ENCODE results near the gene GABRB2.

DNA sequence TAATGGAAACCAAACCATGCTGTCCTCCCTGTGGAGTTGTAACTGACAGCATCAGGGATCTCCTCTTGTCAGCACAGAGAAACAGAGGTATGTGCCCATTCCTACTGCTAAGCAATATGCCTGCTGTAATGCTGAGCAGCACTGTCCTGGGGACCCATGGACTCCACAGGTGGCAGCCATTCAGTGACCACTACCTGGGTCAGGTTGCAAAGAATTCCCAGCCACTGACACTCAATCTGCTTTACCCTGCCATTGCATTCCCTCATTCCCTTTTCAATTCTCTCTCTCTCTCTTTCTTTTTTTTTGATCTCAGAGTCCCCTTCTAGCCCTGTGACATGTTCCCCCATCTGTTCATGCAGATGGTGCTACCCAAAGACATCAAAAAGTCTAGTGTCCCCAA, 104.1 kb downstream of the GABRB2 start:
- TF ChIP-seq TAF1 (IDR thresholded peaks at IDR 0.05; ENCODE audit: borderline replicate concordance, insufficient read depth, low read length): no peak
- TF ChIP-seq POLR2AphosphoS5 (IDR thresholded peaks at IDR 0.05; ENCODE audit: low read depth, low read length): no peak
- no peak for TF ChIP-seq FOXP2 (optimal IDR thresholded peaks at IDR 0.05; ENCODE audit: borderline replicate concordance, extremely low read depth, extremely low read length, insufficient read depth)

Measured in PFSK-1 (cell line).